Uterus (tissue), 2 donors: ENCODE data around the gene ELMO1.

Experiments used
- CTCF ChIP-seq, 4 experiments: fragments of 200-600 bp in 2 of 4; fragments of 450-650 bp in 2 of 4; sonication (generic) in 2 of 4; IDR thresholded peaks; one replicate each; pipeline ENCODE4 v1.5.1; 2016 to 2019; ENCODE audit warnings: antibody characterized with exemption in 4 of 4, mild to moderate bottlenecking in 2 of 4, moderate library complexity in 1 of 4
- POLR2A ChIP-seq, 2 donors: fragments of 450-650 bp; IDR thresholded peaks; one replicate each; pipeline ENCODE4 v1.6.1; 2016; ENCODE audit warnings: antibody characterized with exemption in 2 of 2, mild to moderate bottlenecking in 1 of 2, moderate library complexity in 1 of 2

- TF ChIP-seq POLR2A (IDR thresholded peaks at IDR 0.05) (no peak), CTCF (IDR thresholded peaks at IDR 0.05) (no peak)
Observed at GRCh38 chr7:36865019-36865418, 583.6 kb downstream of the ELMO1 start.
